ENCODE results near the gene LRRC37A3. TPM values are rescaled to one million over a fixed set of nuclear protein-coding genes. Genes with fewer than 3 reads are reported as not detected.
"Not testable (repeated sequence)": the region's sequence is repeated elsewhere in the genome, so short reads cannot be mapped to it uniquely, and the experiment has no call there.

The LRRC37A3 gene
- total RNA-seq, 1 donor from 2014 or later, result 1.4 TPM

GRCh38 chr17:64929419-64930209 lies 10.3 kb upstream of the LRRC37A3 start:
- intact Hi-C loops (cut with DNase I), result loop anchor here (10.0 kb wide), 1 partner anchor 265 kb away; no protein-coding TSS in a partner anchor
- ATAC-seq; DNase-seq (ENCODE audit: missing footprints): not testable (repeated sequence)

- not testable (repeated sequence) for DNase-seq (ENCODE audit: missing footprints); ATAC-seq
- intact Hi-C loops (cut with DNase I), result loop anchor here (10.0 kb wide), 1 partner anchor 266 kb away; no protein-coding TSS in a partner anchor
These were observed 9.4 kb upstream of the LRRC37A3 start for GRCh38 chr17:64928701-64929100.

- peak; percentile 74 for ATAC-seq
- intact Hi-C loops (cut with DNase I), result loop anchor here (10.0 kb wide), 1 partner anchor 267 kb away; no protein-coding TSS in a partner anchor
- not testable (repeated sequence) for DNase-seq (ENCODE audit: missing footprints)
These were observed 8.2 kb upstream of the LRRC37A3 start for GRCh38 chr17:64927444-64927843.

GRCh38 chr17:64926430-64926829 lies 7.2 kb upstream of the LRRC37A3 start:
- not testable (repeated sequence) for ATAC-seq; DNase-seq (ENCODE audit: missing footprints)
- intact Hi-C loops (cut with DNase I), result loop anchor here (10.0 kb wide), 1 partner anchor 268 kb away; no protein-coding TSS in a partner anchor

GRCh38 chr17:64925244-64925643 lies 6.0 kb upstream of the LRRC37A3 start:
- not testable (repeated sequence) for ATAC-seq; DNase-seq (ENCODE audit: missing footprints)
- intact Hi-C loops (cut with DNase I), result loop anchor here (10.0 kb wide), 1 partner anchor 270 kb away; no protein-coding TSS in a partner anchor

- intact Hi-C loops (cut with DNase I), result loop anchor here (10.0 kb wide), 1 partner anchor 272 kb away; no protein-coding TSS in a partner anchor
- not testable (repeated sequence) for DNase-seq (ENCODE audit: missing footprints)
These were observed 3.8 kb upstream of the LRRC37A3 start for GRCh38 chr17:64923051-64923568.

GRCh38 chr17:64920419-64921172 lies 1.3 kb upstream of the LRRC37A3 start:
- no peak for ATAC-seq
- intact Hi-C loops (cut with DNase I), result loop anchor here (10.0 kb wide), 1 partner anchor 274 kb away; no protein-coding TSS in a partner anchor
- no peak for DNase-seq (ENCODE audit: missing footprints)

More at GRCh38 chr17:64923051-64923568, 3.8 kb upstream of the LRRC37A3 start:
- not testable (repeated sequence) for ATAC-seq

- ATAC-seq, result no peak
- intact Hi-C loops (cut with DNase I), result loop anchor here (10.0 kb wide), 1 partner anchor 275 kb away; no protein-coding TSS in a partner anchor
- DNase-seq (ENCODE audit: missing footprints), result no peak
These were observed 744 bp upstream of the LRRC37A3 start for GRCh38 chr17:64920026-64920418.

GRCh38 chr17:64918842-64919288 lies 413 bp downstream of the LRRC37A3 start:
- intact Hi-C loops (cut with DNase I), result loop anchor here (1.0 kb wide), 1 partner anchor 43 kb away; no protein-coding TSS in a partner anchor
- DNase-seq (ENCODE audit: missing footprints) (peak; percentile 76), ATAC-seq (peak; percentile 51)

GRCh38 chr17:64917540-64917939 lies 1.7 kb downstream of the LRRC37A3 start:
- intact Hi-C loops (cut with DNase I); ATAC-seq; DNase-seq (ENCODE audit: missing footprints): not testable (repeated sequence)

GRCh38 chr17:64915244-64915643 lies 4.0 kb downstream of the LRRC37A3 start:
- DNase-seq (ENCODE audit: missing footprints); intact Hi-C loops (cut with DNase I); ATAC-seq: not testable (repeated sequence)

GRCh38 chr17:64910191-64910514 lies 9.1 kb downstream of the LRRC37A3 start:
- intact Hi-C loops (cut with DNase I); DNase-seq (ENCODE audit: missing footprints); ATAC-seq: not testable (repeated sequence)

- DNase-seq (ENCODE audit: missing footprints); intact Hi-C loops (cut with DNase I); ATAC-seq: not testable (repeated sequence)
These were observed 9.6 kb downstream of the LRRC37A3 start for GRCh38 chr17:64909511-64910190.

GRCh38 chr17:64904069-64904468 lies 15.2 kb downstream of the LRRC37A3 start:
- ATAC-seq; intact Hi-C loops (cut with DNase I); DNase-seq (ENCODE audit: missing footprints): not testable (repeated sequence)

GRCh38 chr17:64897136-64897535 lies 22.1 kb downstream of the LRRC37A3 start:
- intact Hi-C loops (cut with DNase I); ATAC-seq; DNase-seq (ENCODE audit: missing footprints): not testable (repeated sequence)

GRCh38 chr17:64874210-64874609 lies 45.1 kb downstream of the LRRC37A3 start:
- intact Hi-C loops (cut with DNase I); ATAC-seq; DNase-seq (ENCODE audit: missing footprints): not testable (repeated sequence)

GRCh38 chr17:64847504-64848466 lies 71.5 kb downstream of the LRRC37A3 start:
- DNase-seq (ENCODE audit: missing footprints) (peak; percentile 79), ATAC-seq (peak; percentile 60)
- intact Hi-C loops (cut with DNase I), result not testable (repeated sequence)

All from Right ventricle myocardium inferior (tissue), 1 donor.